Measurements from ENCODE around the gene FAM53A. TPM values are rescaled to one million over a fixed set of nuclear protein-coding genes. Genes with fewer than 3 reads are reported as not detected.

FAM53A gene
- total RNA-seq, 1 experiment from 2014 or later = 1.6 TPM

- intact Hi-C loops (cut with micrococcal nuclease; ENCODE audit: unreplicated experiment) = no loop called here
- H3K4me1 ChIP-seq (ENCODE audit: insufficient read depth, low read length, poor library complexity, severe bottlenecking) = no peaks in the 10 kb centered on the region
- H3K27me3 ChIP-seq (replicated peaks; ENCODE audit: insufficient read depth, low read depth, low read length, poor library complexity) = no peaks in the 10 kb centered on the region
- ChIA-PET CTCF (no interaction called here), POLR2A (ENCODE audit: low non-redundant PET) (no interaction called here)
- no TSS peak for BruUV-seq (replicated peaks)
- H3K9me3 ChIP-seq (ENCODE audit: low read depth, low read length, poor library complexity, severe bottlenecking) = no peaks in the 10 kb centered on the region
- H3K4me3 ChIP-seq (ENCODE audit: low read depth, low read length, poor library complexity, severe bottlenecking) = no peak overlapping the region
- H3K36me3 ChIP-seq (ENCODE audit: insufficient read depth, low read length, poor library complexity, severe bottlenecking) = no peaks in the 10 kb centered on the region
- no peak overlapping the region for H3K27ac ChIP-seq (ENCODE audit: low read depth, low read length, poor library complexity, severe bottlenecking)
- DNase-seq (ENCODE audit: low spot score) = no peak
- TF ChIP-seq EZH2 (IDR thresholded peaks at IDR 0.05; ENCODE audit: borderline replicate concordance, low read depth, low read length, poor library complexity, severe bottlenecking) (no peak), CTCF (conservative IDR thresholded peaks at IDR 0.05; ENCODE audit: low read depth, low read length) (no peak)
Observed at GRCh38 chr4:1652088-1652487, 32.0 kb downstream of the FAM53A start.

DNA sequence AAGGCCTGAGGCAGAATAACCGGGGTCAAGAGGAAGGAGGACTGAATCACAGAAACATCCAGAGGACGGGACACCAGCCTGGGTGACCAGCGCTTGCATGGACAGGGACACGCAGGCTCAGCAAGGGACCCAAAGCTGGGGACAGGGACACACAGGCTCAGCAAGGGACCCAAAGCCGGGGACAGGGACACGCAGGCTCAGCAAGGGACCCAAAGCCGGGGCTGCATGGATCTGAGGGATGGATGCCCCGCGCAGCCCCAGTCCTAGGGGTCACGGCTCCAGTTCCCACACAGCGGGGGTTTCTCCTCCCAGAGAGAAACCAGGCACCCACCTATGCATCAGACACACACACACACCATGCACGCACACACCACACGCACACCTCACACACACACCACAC, 32.5 kb downstream of the FAM53A start:
- H3K36me3 ChIP-seq (ENCODE audit: insufficient read depth, low read length, poor library complexity, severe bottlenecking) = no peaks in the 10 kb centered on the region
- H3K4me3 ChIP-seq (ENCODE audit: low read depth, low read length, poor library complexity, severe bottlenecking) = no peak overlapping the region
- H3K27ac ChIP-seq (ENCODE audit: low read depth, low read length, poor library complexity, severe bottlenecking) = no peak overlapping the region
- no peak for TF ChIP-seq EZH2 (IDR thresholded peaks at IDR 0.05; ENCODE audit: borderline replicate concordance, low read depth, low read length, poor library complexity, severe bottlenecking)
- no peak for TF ChIP-seq CTCF (conservative IDR thresholded peaks at IDR 0.05; ENCODE audit: low read depth, low read length)
- H3K4me1 ChIP-seq (ENCODE audit: insufficient read depth, low read length, poor library complexity, severe bottlenecking) = no peaks in the 10 kb centered on the region
- no TSS peak for BruUV-seq (replicated peaks)
- intact Hi-C loops (cut with micrococcal nuclease; ENCODE audit: unreplicated experiment) = no loop called here
- H3K9me3 ChIP-seq (ENCODE audit: low read depth, low read length, poor library complexity, severe bottlenecking) = no peaks in the 10 kb centered on the region
- CTCF ChIA-PET = no interaction called here
- no peaks in the 10 kb centered on the region for H3K27me3 ChIP-seq (replicated peaks; ENCODE audit: insufficient read depth, low read depth, low read length, poor library complexity)
- no peak for DNase-seq (ENCODE audit: low spot score)
- POLR2A ChIA-PET (ENCODE audit: low non-redundant PET) = no interaction called here

DNA sequence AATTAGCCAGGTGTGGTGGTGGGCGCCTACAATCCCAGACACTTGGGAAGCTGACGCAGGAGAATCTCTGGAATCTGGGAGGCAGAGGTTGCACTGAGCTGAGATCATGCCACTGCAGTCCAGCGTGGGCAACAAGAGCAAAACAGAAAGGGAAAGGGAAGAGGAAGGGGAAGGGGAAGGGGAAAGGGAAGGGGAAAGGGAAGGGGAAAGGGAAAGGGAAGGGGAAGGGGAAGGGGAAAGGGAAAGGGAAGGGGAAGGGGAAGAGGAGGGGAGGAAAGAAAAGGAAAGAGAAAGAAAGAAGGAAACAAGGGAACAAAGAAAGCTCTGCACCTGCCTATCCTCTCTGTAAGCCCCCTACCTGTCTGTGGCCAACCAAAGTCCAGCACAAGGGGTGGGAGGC, 35.2 kb downstream of the FAM53A start:
- Histone ChIP-seq H3K4me3 (ENCODE audit: low read depth, low read length, poor library complexity, severe bottlenecking) (no peak overlapping the region), H3K27me3 (replicated peaks; ENCODE audit: insufficient read depth, low read depth, low read length, poor library complexity) (no peaks in the 10 kb centered on the region), H3K36me3 (ENCODE audit: insufficient read depth, low read length, poor library complexity, severe bottlenecking) (no peaks in the 10 kb centered on the region), H3K27ac (ENCODE audit: low read depth, low read length, poor library complexity, severe bottlenecking) (no peak overlapping the region), H3K4me1 (ENCODE audit: insufficient read depth, low read length, poor library complexity, severe bottlenecking) (no peaks in the 10 kb centered on the region), H3K9me3 (ENCODE audit: low read depth, low read length, poor library complexity, severe bottlenecking) (no peaks in the 10 kb centered on the region)
- intact Hi-C loops (cut with micrococcal nuclease; ENCODE audit: unreplicated experiment) = no loop called here
- ChIA-PET POLR2A (ENCODE audit: low non-redundant PET) (no interaction called here), CTCF (no interaction called here)
- BruUV-seq (replicated peaks) = no TSS peak
- no peak for TF ChIP-seq CTCF (conservative IDR thresholded peaks at IDR 0.05; ENCODE audit: low read depth, low read length)
- TF ChIP-seq EZH2 (IDR thresholded peaks at IDR 0.05; ENCODE audit: borderline replicate concordance, low read depth, low read length, poor library complexity, severe bottlenecking) = no peak
- DNase-seq (ENCODE audit: low spot score) = no peak
